Parathyroid adenoma (tissue), 2 donors: ENCODE results near the gene FAM168A.

Experiments used
- H2AFZ ChIP-seq: fragments of 300-600 bp; sonication (generic); one replicate; pipeline ENCODE4 v1.7.0; 2017; ENCODE audit warnings: antibody characterized with exemption, mild to moderate bottlenecking
- H3K27ac ChIP-seq: fragments of 300-600 bp; sonication (generic); one replicate; pipeline ENCODE4 v1.7.0; 2017
- H3K27me3 ChIP-seq: fragments of 300-600 bp; sonication (generic); one replicate; pipeline ENCODE4 v1.7.0; 2017; ENCODE audit warnings: low read length; ENCODE audit not compliant: control insufficient read depth, insufficient read depth
- H3K36me3 ChIP-seq: fragments of 300-600 bp; sonication (generic); one replicate; pipeline ENCODE4 v1.7.0; 2017; ENCODE audit warnings: low read length; ENCODE audit not compliant: control insufficient read depth, insufficient read depth
- H3K4me1 ChIP-seq: fragments of 300-600 bp; sonication (generic); one replicate; pipeline ENCODE4 v1.7.0; 2017; ENCODE audit warnings: control low read depth
- H3K4me2 ChIP-seq: fragments of 300-600 bp; sonication (generic); one replicate; pipeline ENCODE4 v1.7.0; 2017; ENCODE audit warnings: low read length
- H3K4me3 ChIP-seq: fragments of 300-600 bp; sonication (generic); one replicate; pipeline ENCODE4 v1.7.0; 2017; ENCODE audit warnings: low read depth, low read length
- H3K79me2 ChIP-seq: fragments of 300-600 bp; sonication (generic); one replicate; pipeline ENCODE4 v1.7.0; 2017; ENCODE audit warnings: control low read depth
- H3K9ac ChIP-seq: fragments of 300-600 bp; sonication (generic); one replicate; pipeline ENCODE4 v1.7.0; 2017; ENCODE audit warnings: mild to moderate bottlenecking
- H3K9me3 ChIP-seq: fragments of 300-600 bp; sonication (generic); one replicate; pipeline ENCODE4 v1.7.0; 2017; ENCODE audit warnings: low read length; ENCODE audit not compliant: control insufficient read depth
- TF ChIP-seq, protein P1 (sequence below): fragments of 300-600 bp; sonication (generic); IDR thresholded peaks from one replicate; pipeline ENCODE4 v1.7.0; 2017; ENCODE audit warnings: antibody characterized with exemption, mild to moderate bottlenecking
- donor health status: primary hyperparathyroidism.

FAM168A gene

DNA sequence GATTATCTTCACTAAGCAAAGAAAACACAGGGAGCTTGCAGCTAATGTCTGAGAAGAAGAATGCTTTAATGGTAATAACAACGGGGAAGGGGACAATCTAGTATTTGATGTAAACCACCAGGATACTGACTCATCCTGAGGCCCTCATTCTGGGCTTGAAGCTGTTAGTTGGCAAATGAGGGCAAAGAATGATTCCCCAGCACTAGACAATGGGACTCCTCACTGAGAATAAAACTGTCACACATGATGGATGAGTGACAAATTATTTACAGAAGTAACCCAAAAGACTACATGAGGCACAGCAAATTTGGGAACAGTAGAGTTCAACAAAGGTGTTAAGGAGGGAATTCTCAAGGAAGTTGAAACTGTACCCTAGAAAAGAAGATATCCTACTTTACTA, 76.3 kb downstream of the FAM168A start:
- no peak overlapping the region for H3K27ac ChIP-seq
- H3K27me3 ChIP-seq, result no peaks in the 10 kb centered on the region
- H3K9me3 ChIP-seq, result no peaks in the 10 kb centered on the region
- no peaks in the 10 kb centered on the region for H3K36me3 ChIP-seq
- no peaks in the 10 kb centered on the region for H3K79me2 ChIP-seq
- H3K9ac ChIP-seq, result no peak overlapping the region
- no peak overlapping the region for H3K4me3 ChIP-seq
- H3K4me2 ChIP-seq, result no peak overlapping the region
- TF ChIP-seq, protein P1, sequence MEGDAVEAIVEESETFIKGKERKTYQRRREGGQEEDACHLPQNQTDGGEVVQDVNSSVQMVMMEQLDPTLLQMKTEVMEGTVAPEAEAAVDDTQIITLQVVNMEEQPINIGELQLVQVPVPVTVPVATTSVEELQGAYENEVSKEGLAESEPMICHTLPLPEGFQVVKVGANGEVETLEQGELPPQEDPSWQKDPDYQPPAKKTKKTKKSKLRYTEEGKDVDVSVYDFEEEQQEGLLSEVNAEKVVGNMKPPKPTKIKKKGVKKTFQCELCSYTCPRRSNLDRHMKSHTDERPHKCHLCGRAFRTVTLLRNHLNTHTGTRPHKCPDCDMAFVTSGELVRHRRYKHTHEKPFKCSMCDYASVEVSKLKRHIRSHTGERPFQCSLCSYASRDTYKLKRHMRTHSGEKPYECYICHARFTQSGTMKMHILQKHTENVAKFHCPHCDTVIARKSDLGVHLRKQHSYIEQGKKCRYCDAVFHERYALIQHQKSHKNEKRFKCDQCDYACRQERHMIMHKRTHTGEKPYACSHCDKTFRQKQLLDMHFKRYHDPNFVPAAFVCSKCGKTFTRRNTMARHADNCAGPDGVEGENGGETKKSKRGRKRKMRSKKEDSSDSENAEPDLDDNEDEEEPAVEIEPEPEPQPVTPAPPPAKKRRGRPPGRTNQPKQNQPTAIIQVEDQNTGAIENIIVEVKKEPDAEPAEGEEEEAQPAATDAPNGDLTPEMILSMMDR, result no peak
- H2AFZ ChIP-seq, result no peak overlapping the region
- no peaks in the 10 kb centered on the region for H3K4me1 ChIP-seq

DNA sequence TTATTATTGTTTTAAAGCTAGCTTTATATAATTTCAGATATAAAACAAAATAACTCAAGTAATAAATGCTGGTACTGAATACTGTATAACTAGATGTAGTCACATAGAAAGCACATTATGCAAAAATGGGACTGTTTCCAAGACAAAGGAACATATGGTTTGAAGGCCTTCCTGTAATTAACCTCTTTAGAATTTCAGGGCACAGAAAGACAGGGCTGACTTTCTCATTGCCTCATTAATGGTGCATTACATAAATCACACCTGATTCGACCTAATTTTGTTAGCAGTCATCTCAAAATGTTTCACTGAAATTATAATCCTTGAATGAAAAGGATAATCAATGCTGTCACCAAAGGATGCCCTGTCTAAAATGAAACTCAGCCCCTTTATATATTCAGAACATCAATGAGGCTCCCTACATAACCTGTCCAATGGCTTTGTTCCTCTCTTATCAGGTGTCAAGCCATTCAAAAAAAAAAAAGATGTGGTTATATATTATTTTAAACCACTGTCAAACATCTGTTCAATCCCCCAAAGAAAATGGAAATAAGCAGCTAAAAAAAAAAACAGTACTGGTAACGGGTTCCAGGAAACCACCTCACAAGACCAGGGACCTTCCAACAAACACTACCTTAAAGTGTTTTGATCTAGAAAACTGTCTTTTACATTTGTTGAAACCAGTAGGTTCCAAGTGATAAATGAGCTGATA, 77.4 kb downstream of the FAM168A start:
- H3K36me3 ChIP-seq, result no peaks in the 10 kb centered on the region
- no peaks in the 10 kb centered on the region for H3K9me3 ChIP-seq
- H3K27ac ChIP-seq, result no peak overlapping the region
- no peak overlapping the region for H2AFZ ChIP-seq
- no peaks in the 10 kb centered on the region for H3K27me3 ChIP-seq
- TF ChIP-seq, protein P1, result no peak
- H3K4me3 ChIP-seq, result no peak overlapping the region
- no peaks in the 10 kb centered on the region for H3K79me2 ChIP-seq
- no peaks in the 10 kb centered on the region for H3K4me1 ChIP-seq
- no peak overlapping the region for H3K9ac ChIP-seq
- no peak overlapping the region for H3K4me2 ChIP-seq

- TF ChIP-seq, protein P1, result no peak
- Histone ChIP-seq H3K79me2 (peaks cover 2% of the 10 kb centered on the region), H3K4me2 (no peak overlapping the region), H2AFZ (no peak overlapping the region), H3K4me1 (no peaks in the 10 kb centered on the region), H3K9ac (no peak overlapping the region), H3K4me3 (no peak overlapping the region), H3K9me3 (no peaks in the 10 kb centered on the region), H3K27me3 (no peaks in the 10 kb centered on the region), H3K36me3 (no peaks in the 10 kb centered on the region), H3K27ac (no peak overlapping the region)
Measured at GRCh38 chr11:73519266-73519665, 78.6 kb downstream of the FAM168A start.

DNA sequence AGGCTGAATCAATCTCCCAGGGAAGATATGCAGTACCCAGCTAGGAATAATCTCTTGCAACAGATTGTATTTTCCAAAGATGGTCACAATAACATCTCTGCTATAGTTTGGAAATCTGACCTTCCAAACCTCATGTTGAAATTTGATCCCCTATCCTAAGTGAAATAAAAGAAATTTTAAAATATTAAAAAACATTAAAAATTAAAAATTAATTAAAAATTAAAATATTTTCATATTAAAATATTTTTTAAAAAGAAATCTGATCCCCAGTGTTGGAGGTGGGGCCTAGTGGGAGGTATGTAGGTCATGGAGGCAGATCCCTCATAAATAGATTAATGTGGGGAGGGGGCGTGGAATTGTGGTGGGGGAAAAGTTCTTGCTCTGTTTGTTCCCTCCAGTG, 79.7 kb downstream of the FAM168A start:
- no peaks in the 10 kb centered on the region for H3K36me3 ChIP-seq
- peaks cover 2% of the 10 kb centered on the region for H3K79me2 ChIP-seq
- H2AFZ ChIP-seq, result no peak overlapping the region
- no peaks in the 10 kb centered on the region for H3K4me1 ChIP-seq
- H3K4me3 ChIP-seq, result no peak overlapping the region
- no peak overlapping the region for H3K27ac ChIP-seq
- no peaks in the 10 kb centered on the region for H3K27me3 ChIP-seq
- TF ChIP-seq, protein P1, result no peak
- no peak overlapping the region for H3K4me2 ChIP-seq
- H3K9ac ChIP-seq, result no peak overlapping the region
- H3K9me3 ChIP-seq, result no peaks in the 10 kb centered on the region

GRCh38 chr11:73516080-73516479, 81.8 kb downstream of the FAM168A start:
- no peaks in the 10 kb centered on the region for H3K36me3 ChIP-seq
- H3K4me3 ChIP-seq, result no peak overlapping the region
- no peak overlapping the region for H2AFZ ChIP-seq
- H3K9ac ChIP-seq, result no peak overlapping the region
- no peak overlapping the region for H3K4me2 ChIP-seq
- TF ChIP-seq, protein P1, result no peak
- H3K27ac ChIP-seq, result no peak overlapping the region
- peaks cover 2% of the 10 kb centered on the region for H3K79me2 ChIP-seq
- no peaks in the 10 kb centered on the region for H3K9me3 ChIP-seq
- H3K27me3 ChIP-seq, result no peaks in the 10 kb centered on the region
- no peaks in the 10 kb centered on the region for H3K4me1 ChIP-seq
